Glutamatergic neuron (in vitro differentiated cells): Measurements from ENCODE around the gene GSTK1. TPM values are rescaled to one million over a fixed set of nuclear protein-coding genes. Genes with fewer than 3 reads are reported as not detected.

Experiments
- DNase-seq: peaks from one replicate; pipeline ENCODE4 v3.0.0; 2022
- H3K27ac Mint-ChIP-seq: one replicate; pipeline ENCODE4 v1.8.0; 2020; ENCODE audit warnings: mild to moderate bottlenecking, mixed read lengths, inconsistent platforms; ENCODE audit not compliant: unreplicated experiment
- H3K27me3 Mint-ChIP-seq: one replicate; pipeline ENCODE4 v1.8.0; 2020; ENCODE audit warnings: mild to moderate bottlenecking, moderate library complexity, mixed read lengths, inconsistent platforms; ENCODE audit not compliant: unreplicated experiment
- H3K36me3 Mint-ChIP-seq: one replicate; pipeline ENCODE4 v1.8.0; 2020; ENCODE audit warnings: mild to moderate bottlenecking, mixed read lengths, inconsistent platforms; ENCODE audit not compliant: unreplicated experiment
- H3K4me1 Mint-ChIP-seq: one replicate; pipeline ENCODE4 v1.8.0; 2020; ENCODE audit warnings: mild to moderate bottlenecking, low read depth, mixed read lengths, inconsistent platforms; ENCODE audit not compliant: unreplicated experiment
- H3K4me3 Mint-ChIP-seq: one replicate; pipeline ENCODE4 v1.8.0; 2020; ENCODE audit warnings: mild to moderate bottlenecking, mixed read lengths, inconsistent platforms; ENCODE audit not compliant: unreplicated experiment
- H3K9me3 Mint-ChIP-seq: one replicate; pipeline ENCODE4 v1.8.0; 2020; ENCODE audit warnings: mild to moderate bottlenecking, moderate library complexity, mixed read lengths, inconsistent platforms; ENCODE audit not compliant: unreplicated experiment
- total RNA-seq: library from RNA; stranded (reverse); fragmentation: NEBNext Ultra II Directional; extraction: Animal tissue kit (Norgen Biotek cat#: 25700); gene quantifications from one replicate; pipeline ENCODE4 v1.2.1, GENCODE V29; 2021; ENCODE audit not compliant: unreplicated experiment
- TF ChIP-seq, protein P1 (sequence below): fragments of 200-600 bp; sonication (generic); IDR thresholded peaks from one replicate; pipeline ENCODE4 v1.5.0; 2021; ENCODE audit not compliant: partially characterized antibody, unreplicated experiment

GSTK1 gene
- total RNA-seq, 1 donor from 2014 or later: 48.6 TPM

- Mint-ChIP-seq H3K27me3 (no peaks in the 10 kb centered on the region), H3K9me3 (peaks cover 2% of the 10 kb centered on the region), H3K4me1 (peaks cover 16% of the 10 kb centered on the region), H3K36me3 (no peaks in the 10 kb centered on the region), H3K4me3 (no peak overlapping the region), H3K27ac (peak overlapping the region; percentile 41)
- no peak for DNase-seq
- TF ChIP-seq, protein P1, sequence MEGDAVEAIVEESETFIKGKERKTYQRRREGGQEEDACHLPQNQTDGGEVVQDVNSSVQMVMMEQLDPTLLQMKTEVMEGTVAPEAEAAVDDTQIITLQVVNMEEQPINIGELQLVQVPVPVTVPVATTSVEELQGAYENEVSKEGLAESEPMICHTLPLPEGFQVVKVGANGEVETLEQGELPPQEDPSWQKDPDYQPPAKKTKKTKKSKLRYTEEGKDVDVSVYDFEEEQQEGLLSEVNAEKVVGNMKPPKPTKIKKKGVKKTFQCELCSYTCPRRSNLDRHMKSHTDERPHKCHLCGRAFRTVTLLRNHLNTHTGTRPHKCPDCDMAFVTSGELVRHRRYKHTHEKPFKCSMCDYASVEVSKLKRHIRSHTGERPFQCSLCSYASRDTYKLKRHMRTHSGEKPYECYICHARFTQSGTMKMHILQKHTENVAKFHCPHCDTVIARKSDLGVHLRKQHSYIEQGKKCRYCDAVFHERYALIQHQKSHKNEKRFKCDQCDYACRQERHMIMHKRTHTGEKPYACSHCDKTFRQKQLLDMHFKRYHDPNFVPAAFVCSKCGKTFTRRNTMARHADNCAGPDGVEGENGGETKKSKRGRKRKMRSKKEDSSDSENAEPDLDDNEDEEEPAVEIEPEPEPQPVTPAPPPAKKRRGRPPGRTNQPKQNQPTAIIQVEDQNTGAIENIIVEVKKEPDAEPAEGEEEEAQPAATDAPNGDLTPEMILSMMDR: no peak
Observed at GRCh38 chr7:143217806-143218205, 45.4 kb upstream of the GSTK1 start.

DNA sequence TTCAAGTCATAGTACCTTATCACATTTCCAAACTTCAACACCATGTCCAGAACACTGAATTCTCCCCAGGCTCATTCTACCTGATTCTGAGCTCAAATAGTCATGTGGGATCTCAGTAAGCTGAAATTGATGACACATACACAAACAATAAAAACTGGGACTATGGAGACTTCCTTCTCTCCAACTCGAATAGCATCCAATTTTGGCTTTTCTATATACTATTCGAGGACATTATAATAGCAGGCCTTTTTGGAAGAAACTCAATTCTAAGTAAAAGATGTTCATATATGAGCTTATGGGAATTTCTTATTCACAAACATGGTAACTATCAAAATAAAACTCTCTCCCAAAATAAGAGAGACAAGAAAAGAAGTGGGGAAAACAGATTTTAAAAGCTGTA is 42.0 kb upstream of the GSTK1 start:
- Mint-ChIP-seq H3K36me3 (no peaks in the 10 kb centered on the region), H3K9me3 (no peaks in the 10 kb centered on the region), H3K27me3 (no peaks in the 10 kb centered on the region), H3K4me1 (peaks cover 16% of the 10 kb centered on the region), H3K27ac (no peak overlapping the region), H3K4me3 (no peak overlapping the region)
- TF ChIP-seq, protein P1: no peak
- no peak for DNase-seq

GRCh38 chr7:143221737-143222136 is 41.5 kb upstream of the GSTK1 start, which contains the start of gene TAS2R40:
Gene TAS2R40, plus strand, starts transcription at chr7:143222037. Its CDS starts 42 bp downstream, at chr7:143222079.
- no peaks in the 10 kb centered on the region for H3K36me3 Mint-ChIP-seq
- H3K4me1 Mint-ChIP-seq: peaks cover 16% of the 10 kb centered on the region
- H3K27me3 Mint-ChIP-seq: no peaks in the 10 kb centered on the region
- no peaks in the 10 kb centered on the region for H3K9me3 Mint-ChIP-seq
- DNase-seq: no peak
- H3K4me3 Mint-ChIP-seq: no peak within 1 kb of the TSS
- H3K27ac Mint-ChIP-seq: no peak within 1 kb of the TSS
- TF ChIP-seq, protein P1: no peak

DNA sequence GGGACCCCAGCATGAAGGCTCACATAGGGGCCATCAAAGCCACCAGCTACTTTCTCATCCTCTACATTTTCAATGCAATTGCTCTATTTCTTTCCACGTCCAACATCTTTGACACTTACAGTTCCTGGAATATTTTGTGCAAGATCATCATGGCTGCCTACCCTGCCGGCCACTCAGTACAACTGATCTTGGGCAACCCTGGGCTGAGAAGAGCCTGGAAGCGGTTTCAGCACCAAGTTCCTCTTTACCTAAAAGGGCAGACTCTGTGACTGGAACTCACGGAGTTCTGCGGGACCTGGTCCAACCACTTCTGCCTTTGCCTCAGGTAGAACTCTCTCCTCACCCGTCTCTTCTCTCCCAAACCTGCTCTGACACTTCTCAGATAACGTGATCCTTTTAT is 40.5 kb upstream of the GSTK1 start:
- H3K9me3 Mint-ChIP-seq: no peaks in the 10 kb centered on the region
- no peaks in the 10 kb centered on the region for H3K27me3 Mint-ChIP-seq
- H3K4me3 Mint-ChIP-seq: no peak overlapping the region
- H3K4me1 Mint-ChIP-seq: peaks cover 11% of the 10 kb centered on the region
- DNase-seq: no peak
- no peak overlapping the region for H3K27ac Mint-ChIP-seq
- TF ChIP-seq, protein P1: no peak
- H3K36me3 Mint-ChIP-seq: no peaks in the 10 kb centered on the region

DNA sequence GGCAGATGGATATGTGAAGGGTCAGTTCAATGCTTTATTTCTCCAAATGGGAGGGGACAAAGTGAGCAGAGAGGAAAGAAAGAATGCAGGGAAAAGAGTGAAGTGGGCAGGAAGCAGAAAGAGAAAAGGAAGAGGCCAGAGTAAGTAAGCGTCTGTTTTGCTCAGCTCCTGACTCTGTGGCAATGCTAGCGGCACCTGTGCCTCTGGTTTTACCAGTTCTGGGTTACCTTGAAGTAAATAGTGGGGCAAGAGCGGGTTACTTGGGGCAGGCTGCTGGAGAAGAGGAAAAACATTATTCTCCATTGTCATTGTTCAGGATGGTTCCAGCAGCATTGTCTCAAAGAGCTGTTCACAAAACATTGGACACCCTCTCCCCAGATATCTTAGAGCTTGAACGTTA is 39.5 kb upstream of the GSTK1 start:
- Mint-ChIP-seq H3K36me3 (no peaks in the 10 kb centered on the region), H3K4me3 (no peak overlapping the region), H3K9me3 (no peaks in the 10 kb centered on the region), H3K4me1 (peaks cover 8% of the 10 kb centered on the region), H3K27ac (no peak overlapping the region), H3K27me3 (no peaks in the 10 kb centered on the region)
- no peak for DNase-seq
- TF ChIP-seq, protein P1: no peak
